ENCODE measurements around the gene EZR.
A peak's percentile ranks its signal among the peaks of the same experiment; 100 is the strongest.

Gene EZR

DNA sequence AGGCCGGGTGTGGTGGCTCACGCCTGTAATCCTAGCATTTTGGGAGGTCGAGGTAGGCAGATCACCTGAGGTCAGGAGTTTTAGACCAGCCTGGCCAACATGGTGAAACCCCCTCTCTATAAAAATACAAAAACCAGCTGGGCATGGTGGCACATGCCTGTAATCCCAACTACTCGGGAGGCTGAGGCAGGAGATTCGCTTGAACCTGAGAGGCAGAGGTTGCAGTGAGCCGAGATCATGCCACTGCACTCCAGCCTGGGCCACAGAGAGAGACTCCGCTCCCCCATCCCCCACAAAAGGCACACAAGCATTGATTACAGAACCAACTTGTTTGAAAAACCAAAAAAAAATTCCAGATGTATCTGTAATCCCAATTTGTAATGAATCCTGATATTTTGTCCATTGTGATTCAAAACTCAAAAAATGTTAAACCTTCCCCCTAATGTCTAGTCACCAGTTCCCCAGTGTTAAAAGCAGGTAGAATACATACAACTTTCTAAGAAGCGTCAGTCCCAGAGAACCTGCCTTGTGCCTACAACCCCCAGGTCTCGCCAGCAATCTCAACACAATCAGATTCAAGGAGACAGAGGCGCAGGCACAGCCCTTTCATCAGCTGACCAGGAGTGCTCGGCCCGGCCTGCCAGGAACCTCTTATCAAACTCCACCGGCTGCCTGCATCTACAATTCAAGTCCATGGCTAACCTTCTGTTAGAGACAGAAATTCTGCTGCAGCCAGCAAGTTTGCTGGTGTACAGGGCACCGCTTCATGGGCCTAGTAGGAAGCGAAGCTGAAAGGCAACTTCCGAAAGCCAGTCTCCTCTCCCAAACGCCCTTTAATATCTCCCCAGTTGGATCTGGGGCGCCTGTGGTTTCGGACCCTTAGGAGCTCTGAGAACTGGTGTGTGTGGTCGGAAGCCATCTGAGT, 2.1 kb downstream of the EZR start:
- peak overlapping the region; percentile 88 for H3K4me3 ChIP-seq (ENCODE audit: insufficient read length, low read depth)
- no peaks in the 10 kb centered on the region; the same call in 1 of the 2 replicates for H3K9me3 ChIP-seq (ENCODE audit: insufficient read depth, low read length)
- no peaks in the 10 kb centered on the region for H3K27me3 ChIP-seq (ENCODE audit: insufficient read depth, insufficient read length)
- TF ChIP-seq SUZ12 (IDR thresholded peaks at IDR 0.05; ENCODE audit: extremely low read depth, insufficient read depth, insufficient read length): no peak
- peak overlapping the region; percentile 91 for H3K9ac ChIP-seq (ENCODE audit: insufficient read length, low read depth)
- peaks cover 13% of the 10 kb centered on the region for H3K4me1 ChIP-seq (ENCODE audit: insufficient read depth, insufficient read length)
- H3K36me3 ChIP-seq (ENCODE audit: insufficient read depth, insufficient read length, low read length): peaks cover 58% of the 10 kb centered on the region
- DNase-seq (ENCODE audit: low read depth, low spot score): no peak

DNA sequence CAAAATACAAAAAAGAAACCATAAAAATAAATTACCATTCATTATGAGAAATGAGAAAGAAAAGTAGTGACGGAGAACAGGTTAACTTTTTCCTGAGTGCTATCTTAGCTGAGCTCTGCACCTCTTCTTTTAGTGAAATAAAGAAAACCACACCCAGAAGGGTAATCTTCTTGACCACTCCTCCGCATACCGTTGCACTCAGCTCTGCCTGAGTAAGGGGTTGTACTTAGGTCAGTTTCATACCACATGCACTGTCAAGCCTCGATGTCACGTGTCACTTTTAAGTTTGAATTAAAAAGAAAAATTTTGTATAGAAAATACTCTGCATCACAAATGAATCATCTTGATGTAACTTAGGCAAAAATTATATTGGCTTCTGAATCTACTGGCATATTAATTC, 2.8 kb downstream of the EZR start:
- Histone ChIP-seq H3K9ac (ENCODE audit: insufficient read length, low read depth) (peak overlapping the region; percentile 91), H3K4me1 (ENCODE audit: insufficient read depth, insufficient read length) (peaks cover 13% of the 10 kb centered on the region), H3K27me3 (ENCODE audit: insufficient read depth, insufficient read length) (no peaks in the 10 kb centered on the region), H3K4me3 (ENCODE audit: insufficient read length, low read depth) (peak overlapping the region; percentile 88), H3K9me3 (ENCODE audit: insufficient read depth, low read length) (no peaks in the 10 kb centered on the region; the same call in 1 of the 2 replicates), H3K36me3 (ENCODE audit: insufficient read depth, insufficient read length, low read length) (peaks cover 65% of the 10 kb centered on the region)
- no peak for DNase-seq (ENCODE audit: low read depth, low spot score)
- TF ChIP-seq YY1 (IDR thresholded peaks at IDR 0.05; ENCODE audit: insufficient read depth, insufficient read length) (no peak), ZNF274 (IDR thresholded peaks at IDR 0.05; ENCODE audit: low read depth, low read length) (no peak), SUZ12 (IDR thresholded peaks at IDR 0.05; ENCODE audit: extremely low read depth, insufficient read depth, insufficient read length) (no peak)

DNA sequence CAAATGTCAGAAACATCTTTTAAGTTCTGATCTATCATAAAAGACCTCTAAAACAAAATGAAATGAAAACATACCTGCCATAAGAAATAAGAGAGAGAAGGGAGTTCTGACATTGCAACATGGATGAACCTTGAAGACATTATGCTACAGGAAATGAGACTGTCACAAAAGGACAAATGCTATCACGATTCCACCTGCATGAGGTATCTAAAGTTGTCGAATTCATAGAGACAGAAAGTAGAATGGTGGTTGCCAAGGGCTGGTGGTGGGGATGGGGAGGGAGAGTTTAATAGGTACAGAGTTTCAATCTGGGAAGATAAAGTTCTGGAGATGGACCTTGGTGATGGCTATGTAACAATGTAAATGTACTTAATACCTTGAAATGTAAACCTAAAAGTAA, 3.3 kb downstream of the EZR start:
- TF ChIP-seq SUZ12 (IDR thresholded peaks at IDR 0.05; ENCODE audit: extremely low read depth, insufficient read depth, insufficient read length): no peak
- TF ChIP-seq YY1 (IDR thresholded peaks at IDR 0.05; ENCODE audit: insufficient read depth, insufficient read length): no peak
- TF ChIP-seq ZNF274 (IDR thresholded peaks at IDR 0.05; ENCODE audit: low read depth, low read length): no peak
- Histone ChIP-seq H3K4me1 (ENCODE audit: insufficient read depth, insufficient read length) (peaks cover 13% of the 10 kb centered on the region), H3K27me3 (ENCODE audit: insufficient read depth, insufficient read length) (no peaks in the 10 kb centered on the region), H3K4me3 (ENCODE audit: insufficient read length, low read depth) (peak overlapping the region; percentile 88), H3K9me3 (ENCODE audit: insufficient read depth, low read length) (no peaks in the 10 kb centered on the region; the same call in 1 of the 2 replicates), H3K9ac (ENCODE audit: insufficient read length, low read depth) (peak overlapping the region; percentile 57), H3K36me3 (ENCODE audit: insufficient read depth, insufficient read length, low read length) (peaks cover 69% of the 10 kb centered on the region)
- DNase-seq (ENCODE audit: low read depth, low spot score): no peak

DNA sequence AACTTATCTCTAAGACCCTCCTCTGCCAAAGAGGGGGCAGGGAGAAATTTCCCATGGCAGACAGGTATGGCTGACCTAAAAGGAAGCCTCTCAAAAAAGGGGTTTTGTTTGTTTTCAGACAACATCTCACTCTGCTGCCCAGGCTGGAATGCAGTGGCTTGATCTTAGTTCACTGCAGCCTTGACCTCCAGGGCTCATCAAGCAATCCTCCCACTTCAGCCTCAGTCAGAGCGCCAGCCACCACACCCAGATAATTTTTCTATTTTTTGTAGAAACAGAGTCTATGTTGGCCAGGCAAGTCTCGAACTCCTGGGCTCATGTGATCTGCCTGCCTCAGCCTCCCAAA, 3.8 kb downstream of the EZR start:
- Histone ChIP-seq H3K36me3 (ENCODE audit: insufficient read depth, insufficient read length, low read length) (peaks cover 75% of the 10 kb centered on the region), H3K4me1 (ENCODE audit: insufficient read depth, insufficient read length) (peaks cover 13% of the 10 kb centered on the region), H3K9ac (ENCODE audit: insufficient read length, low read depth) (peak overlapping the region; percentile 57), H3K4me3 (ENCODE audit: insufficient read length, low read depth) (peak overlapping the region; percentile 88), H3K9me3 (ENCODE audit: insufficient read depth, low read length) (no peaks in the 10 kb centered on the region; the same call in 1 of the 2 replicates), H3K27me3 (ENCODE audit: insufficient read depth, insufficient read length) (no peaks in the 10 kb centered on the region)
- no peak for DNase-seq (ENCODE audit: low read depth, low spot score)
- TF ChIP-seq SUZ12 (IDR thresholded peaks at IDR 0.05; ENCODE audit: extremely low read depth, insufficient read depth, insufficient read length) (no peak), ZNF274 (IDR thresholded peaks at IDR 0.05; ENCODE audit: low read depth, low read length) (no peak), YY1 (IDR thresholded peaks at IDR 0.05; ENCODE audit: insufficient read depth, insufficient read length) (no peak)

DNA sequence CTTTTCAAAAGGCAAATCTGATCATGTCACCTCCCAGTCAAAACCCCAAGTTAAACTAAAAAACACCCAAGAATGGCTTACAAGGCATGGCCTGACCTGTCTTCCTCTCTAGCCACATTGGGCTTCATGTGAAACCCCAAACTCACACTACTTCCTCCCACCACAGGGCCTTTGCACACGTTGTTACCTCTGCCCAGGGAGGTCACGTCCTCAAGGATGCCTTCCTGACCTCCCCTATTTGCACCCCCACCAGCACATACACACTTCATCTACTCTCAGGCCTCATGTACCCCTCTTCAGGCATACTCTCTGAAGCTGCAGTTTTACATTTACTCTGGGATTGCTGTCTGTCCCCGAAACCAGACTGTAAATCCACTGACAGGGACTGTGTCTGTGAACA, 6.1 kb downstream of the EZR start:
- TF ChIP-seq SUZ12 (IDR thresholded peaks at IDR 0.05; ENCODE audit: extremely low read depth, insufficient read depth, insufficient read length) (no peak), ZNF274 (IDR thresholded peaks at IDR 0.05; ENCODE audit: low read depth, low read length) (no peak), YY1 (IDR thresholded peaks at IDR 0.05; ENCODE audit: insufficient read depth, insufficient read length) (no peak)
- no peak for DNase-seq (ENCODE audit: low read depth, low spot score)
- Histone ChIP-seq H3K9ac (ENCODE audit: insufficient read length, low read depth) (peak overlapping the region; percentile 3), H3K9me3 (ENCODE audit: insufficient read depth, low read length) (no peaks in the 10 kb centered on the region), H3K4me3 (ENCODE audit: insufficient read length, low read depth) (peak overlapping the region; percentile 25), H3K36me3 (ENCODE audit: insufficient read depth, insufficient read length, low read length) (peaks cover 97% of the 10 kb centered on the region), H3K27me3 (ENCODE audit: insufficient read depth, insufficient read length) (no peaks in the 10 kb centered on the region), H3K4me1 (ENCODE audit: insufficient read depth, insufficient read length) (peaks cover 13% of the 10 kb centered on the region)

DNA sequence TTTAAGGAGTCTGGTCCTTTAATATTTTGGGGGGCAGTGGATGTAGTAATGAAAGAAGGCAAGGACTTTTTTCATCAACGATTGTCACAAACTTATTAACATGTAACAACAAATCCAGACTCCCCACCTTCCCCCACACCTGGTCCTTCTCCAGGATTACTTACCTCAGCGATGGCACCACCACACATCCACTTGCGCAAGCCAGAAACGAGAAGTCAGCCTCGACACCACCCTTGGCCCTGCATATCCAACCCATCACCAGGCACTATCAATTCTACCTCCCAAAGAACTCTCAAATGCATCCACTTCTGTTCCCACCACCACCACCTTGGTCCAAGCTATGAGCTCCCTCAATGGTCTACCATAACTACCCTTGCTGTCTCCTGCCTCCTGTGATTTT, 6.6 kb downstream of the EZR start:
- DNase-seq (ENCODE audit: low read depth, low spot score): no peak
- TF ChIP-seq SUZ12 (IDR thresholded peaks at IDR 0.05; ENCODE audit: extremely low read depth, insufficient read depth, insufficient read length): no peak
- no peak for TF ChIP-seq YY1 (IDR thresholded peaks at IDR 0.05; ENCODE audit: insufficient read depth, insufficient read length)
- TF ChIP-seq ZNF274 (IDR thresholded peaks at IDR 0.05; ENCODE audit: low read depth, low read length): no peak
- H3K9me3 ChIP-seq (ENCODE audit: insufficient read depth, low read length): no peaks in the 10 kb centered on the region
- no peak overlapping the region for H3K9ac ChIP-seq (ENCODE audit: insufficient read length, low read depth)
- H3K27me3 ChIP-seq (ENCODE audit: insufficient read depth, insufficient read length): no peaks in the 10 kb centered on the region
- H3K36me3 ChIP-seq (ENCODE audit: insufficient read depth, insufficient read length, low read length): peaks cover 98% of the 10 kb centered on the region
- H3K4me3 ChIP-seq (ENCODE audit: insufficient read length, low read depth): no peak overlapping the region
- peaks cover 13% of the 10 kb centered on the region for H3K4me1 ChIP-seq (ENCODE audit: insufficient read depth, insufficient read length)

DNA sequence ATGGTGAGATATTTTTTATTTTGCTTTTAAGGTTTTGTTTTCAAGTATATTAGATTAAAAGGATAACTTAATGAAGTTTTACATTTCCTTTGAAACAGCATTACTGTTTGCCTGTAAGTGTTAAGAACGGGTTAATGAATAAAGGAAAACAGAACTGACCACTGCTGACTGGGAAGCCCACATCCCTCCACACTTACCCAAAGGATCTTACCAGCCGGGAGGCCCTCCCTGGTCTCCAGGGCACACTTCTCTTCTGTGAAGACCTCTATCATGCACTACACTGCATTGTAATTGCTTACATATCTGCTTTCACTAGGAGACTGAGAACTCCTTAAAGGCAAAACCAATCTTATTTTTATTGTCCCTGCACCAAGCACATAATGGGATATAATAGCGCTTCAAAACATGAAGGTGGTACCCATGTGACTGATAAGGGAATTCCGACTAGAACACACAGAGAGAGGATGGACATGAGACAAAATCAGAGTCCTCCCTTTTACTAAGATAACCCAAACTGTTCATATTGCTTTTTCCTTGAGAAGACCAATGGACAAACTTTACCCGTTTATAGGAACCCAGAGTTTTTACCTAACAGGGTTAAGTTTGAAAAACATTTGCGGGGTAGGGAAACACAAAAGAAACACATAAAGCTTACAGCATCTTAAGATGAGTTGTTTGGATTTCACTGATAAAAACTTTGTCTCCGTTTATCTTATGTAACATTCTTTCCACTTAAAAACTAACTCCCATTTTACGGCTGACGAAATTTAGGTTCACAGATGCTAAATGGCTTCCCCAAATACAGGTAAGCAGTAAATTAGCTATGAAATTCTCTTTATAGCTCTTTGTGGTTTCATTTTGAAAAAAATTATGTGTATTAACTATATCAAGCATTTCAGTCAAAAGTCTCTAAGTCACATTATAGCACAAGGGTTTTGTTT, 8.7 kb downstream of the EZR start:
- Histone ChIP-seq H3K4me3 (ENCODE audit: insufficient read length, low read depth) (no peak overlapping the region), H3K9me3 (ENCODE audit: insufficient read depth, low read length) (no peaks in the 10 kb centered on the region), H3K36me3 (ENCODE audit: insufficient read depth, insufficient read length, low read length) (peaks cover 79% of the 10 kb centered on the region), H3K9ac (ENCODE audit: insufficient read length, low read depth) (no peak overlapping the region), H3K27me3 (ENCODE audit: insufficient read depth, insufficient read length) (no peaks in the 10 kb centered on the region), H3K4me1 (ENCODE audit: insufficient read depth, insufficient read length) (peaks cover 13% of the 10 kb centered on the region)
- no peak for DNase-seq (ENCODE audit: low read depth, low spot score)
- TF ChIP-seq ZNF274 (IDR thresholded peaks at IDR 0.05; ENCODE audit: low read depth, low read length) (no peak), YY1 (IDR thresholded peaks at IDR 0.05; ENCODE audit: insufficient read depth, insufficient read length) (no peak), SUZ12 (IDR thresholded peaks at IDR 0.05; ENCODE audit: extremely low read depth, insufficient read depth, insufficient read length) (no peak)

Data from NT2/D1 (cell line).